Lower leg skin (tissue), 4 donors: ENCODE data around the gene BOD1. TPM values are rescaled to one million over a fixed set of nuclear protein-coding genes. Genes with fewer than 3 reads are reported as not detected.
"Not testable (repeated sequence)": the region's sequence is repeated elsewhere in the genome, so short reads cannot be mapped to it uniquely, and the experiment has no call there.

Source experiments
- DNase-seq, 2 donors: peaks; one replicate each; pipeline ENCODE4 v3.0.0-alpha.2; 2019; ENCODE audit warnings: low spot score in 2 of 2
- H3K4me3 ChIP-seq: fragments of 200-600 bp; sonication (generic); 2 replicates; pipeline ENCODE4 v1.5.1; 2017; ENCODE audit warnings: mild to moderate bottlenecking, low read depth; ENCODE audit not compliant: poor library complexity, severe bottlenecking
- CTCF ChIP-seq, 3 donors: fragments of 450-650 bp; IDR thresholded peaks; one replicate each; pipeline ENCODE4 v1.5.1; 2016; ENCODE audit warnings: antibody characterized with exemption in 3 of 3, mild to moderate bottlenecking in 3 of 3, moderate library complexity in 2 of 3
- POLR2A ChIP-seq, 2 donors: fragments of 450-650 bp; IDR thresholded peaks; one replicate each; pipeline ENCODE4 v1.6.1; 2016 to 2017; ENCODE audit warnings: antibody characterized with exemption in 2 of 2, mild to moderate bottlenecking in 1 of 2, moderate library complexity in 1 of 2
- WGBS, 2 donors: methylation state at CpG; one replicate each; pipeline ENCODE4 v1.1.5; 2018; 5-methylcytosine and 5-hydroxymethylcytosine counted together
- intact Hi-C: fragments of 100-400 bp; cut with DNase I; formaldehyde crosslinking; loops from one replicate; pipeline ENCODE4 v1.15.0; 2023; ENCODE audit warnings: low total_unique reads
- total RNA-seq, 4 donors: library from RNA; depleted of rRNA; stranded (reverse); fragments of >200 nt; gene quantifications; one replicate each; pipeline ENCODE4 v1.1.0, GENCODE V29; 2016

The BOD1 gene
- total RNA-seq, 4 donors from 2014 or later, result 32.0 to 54.6 (median 42.8) TPM

- intact Hi-C loops, result no loop called here
- no peak overlapping the region for H3K4me3 ChIP-seq
- WGBS, 2 donors, result 100% methylated on average over 1 of the region's 1 CpG
- TF ChIP-seq CTCF (IDR thresholded peaks at IDR 0.05) (no peak), POLR2A (IDR thresholded peaks at IDR 0.05) (no peak)
- no peak for DNase-seq
Observed at GRCh38 chr5:173597304-173597703, 19.1 kb downstream of the BOD1 start.

- H3K4me3 ChIP-seq, result no peak overlapping the region
- no peak for TF ChIP-seq POLR2A (IDR thresholded peaks at IDR 0.05)
- no peak for TF ChIP-seq CTCF (IDR thresholded peaks at IDR 0.05)
- no peak for DNase-seq
- WGBS, 2 donors, result 69 to 75% methylated on average over 3 of the region's 3 CpGs
- intact Hi-C loops, result no loop called here
Observed at GRCh38 chr5:173595841-173596240, 20.6 kb downstream of the BOD1 start.

- no peak for DNase-seq
- TF ChIP-seq POLR2A (IDR thresholded peaks at IDR 0.05) (no peak), CTCF (IDR thresholded peaks at IDR 0.05) (no peak)
- intact Hi-C loops, result no loop called here
- WGBS, 2 donors, result 43 to 62% methylated on average over 3 of the region's 3 CpGs
- no peak overlapping the region for H3K4me3 ChIP-seq
Observed at GRCh38 chr5:173594061-173594460, 22.4 kb downstream of the BOD1 start.

GRCh38 chr5:173592050-173592669 lies 24.3 kb downstream of the BOD1 start:
- TF ChIP-seq POLR2A (IDR thresholded peaks at IDR 0.05), result no peak
- DNase-seq, result no peak
- WGBS, 2 donors, result 85 to 91% methylated on average over 2 of the region's 2 CpGs
- no peak overlapping the region for H3K4me3 ChIP-seq
- intact Hi-C loops, result no loop called here

- no peak overlapping the region for H3K4me3 ChIP-seq
- no peak for DNase-seq
- WGBS, 2 donors, result 64 to 70% methylated on average over 11 of the region's 11 CpGs
- TF ChIP-seq CTCF (IDR thresholded peaks at IDR 0.05), result no peak
- TF ChIP-seq POLR2A (IDR thresholded peaks at IDR 0.05), result no peak
- intact Hi-C loops, result no loop called here
Observed at GRCh38 chr5:173591056-173591514, 25.4 kb downstream of the BOD1 start.

- intact Hi-C loops, result no loop called here
- H3K4me3 ChIP-seq, result no peak overlapping the region
- WGBS, 2 donors, result 64 to 74% methylated on average over 8 of the region's 8 CpGs
Observed at GRCh38 chr5:173590436-173591055, 25.9 kb downstream of the BOD1 start.

GRCh38 chr5:173586133-173586532 lies 30.3 kb downstream of the BOD1 start:
- H3K4me3 ChIP-seq, DNase-seq, intact Hi-C loops: not testable (repeated sequence)
- WGBS, 2 donors, result 92 to 95% methylated on average over 3 of the region's 3 CpGs

More at GRCh38 chr5:173590436-173591055, 25.9 kb downstream of the BOD1 start:
- no peak for DNase-seq
- TF ChIP-seq CTCF (IDR thresholded peaks at IDR 0.05), result no peak
- TF ChIP-seq POLR2A (IDR thresholded peaks at IDR 0.05), result no peak
